ENCODE measurements around the gene SUPT5H.

The SUPT5H gene

GRCh38 chr19:39413272-39413910 is 32.0 kb upstream of the SUPT5H start:
- TF ChIP-seq CTCF (IDR thresholded peaks at IDR 0.05; ENCODE audit: insufficient read depth, low read depth, low read length, missing control alignments): no peak
- peak overlapping the region; percentile 92 for H3K4me3 ChIP-seq (ENCODE audit: low read length)
- DNase-seq (ENCODE audit: low read depth): no peak

- DNase-seq (ENCODE audit: low read depth): no peak
- TF ChIP-seq CTCF (IDR thresholded peaks at IDR 0.05; ENCODE audit: insufficient read depth, low read depth, low read length, missing control alignments): no peak
- peak overlapping the region; percentile 92 for H3K4me3 ChIP-seq (ENCODE audit: low read length)
Measured at GRCh38 chr19:39413911-39414608, 31.3 kb upstream of the SUPT5H start.

DNA sequence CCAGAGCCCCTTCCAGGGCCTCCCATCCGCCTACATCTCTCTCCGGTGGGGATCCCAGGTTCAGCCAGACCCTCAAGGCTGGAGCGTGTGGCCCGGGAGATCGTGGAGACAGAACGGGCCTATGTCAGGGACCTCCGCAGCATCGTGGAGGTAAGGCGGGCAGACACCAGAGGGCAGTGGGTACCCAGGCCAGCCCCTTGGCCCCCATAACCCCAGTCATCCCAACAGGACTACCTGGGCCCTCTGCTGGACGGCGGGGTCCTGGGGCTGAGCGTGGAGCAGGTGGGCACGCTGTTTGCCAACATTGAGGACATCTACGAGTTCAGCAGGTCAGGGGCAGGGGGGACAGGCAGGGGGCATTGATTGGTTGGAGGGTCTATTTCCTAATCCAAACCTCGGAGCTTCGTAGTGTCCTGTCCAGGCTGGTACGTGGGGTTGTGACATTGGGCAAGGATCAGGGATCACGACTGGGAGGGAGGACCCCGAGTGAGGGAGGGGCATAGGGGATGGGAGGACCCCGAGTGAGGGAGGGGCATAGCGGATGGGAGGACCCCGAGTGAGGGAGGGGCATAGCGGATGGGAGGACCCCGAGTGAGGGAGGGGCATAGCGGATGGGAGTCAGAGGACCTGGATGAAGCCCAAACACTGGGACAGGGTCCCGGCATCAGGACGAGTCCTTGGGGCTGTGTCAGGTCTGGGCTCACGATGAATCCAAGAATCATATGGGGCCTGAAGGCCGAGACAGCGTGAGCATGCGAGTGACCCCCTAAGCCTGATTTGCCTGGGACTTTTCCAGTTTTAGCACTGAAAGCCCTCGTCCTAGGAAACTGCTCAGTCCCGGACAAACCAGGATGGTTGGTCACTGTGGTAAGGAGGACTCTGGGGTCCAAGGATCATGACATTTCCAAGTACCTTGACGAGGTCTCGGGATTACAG is 30.0 kb upstream of the SUPT5H start:
- DNase-seq (ENCODE audit: low read depth): no peak
- no peak overlapping the region for H3K4me3 ChIP-seq (ENCODE audit: low read length)
- TF ChIP-seq CTCF (IDR thresholded peaks at IDR 0.05; ENCODE audit: insufficient read depth, low read depth, low read length, missing control alignments): no peak

DNA sequence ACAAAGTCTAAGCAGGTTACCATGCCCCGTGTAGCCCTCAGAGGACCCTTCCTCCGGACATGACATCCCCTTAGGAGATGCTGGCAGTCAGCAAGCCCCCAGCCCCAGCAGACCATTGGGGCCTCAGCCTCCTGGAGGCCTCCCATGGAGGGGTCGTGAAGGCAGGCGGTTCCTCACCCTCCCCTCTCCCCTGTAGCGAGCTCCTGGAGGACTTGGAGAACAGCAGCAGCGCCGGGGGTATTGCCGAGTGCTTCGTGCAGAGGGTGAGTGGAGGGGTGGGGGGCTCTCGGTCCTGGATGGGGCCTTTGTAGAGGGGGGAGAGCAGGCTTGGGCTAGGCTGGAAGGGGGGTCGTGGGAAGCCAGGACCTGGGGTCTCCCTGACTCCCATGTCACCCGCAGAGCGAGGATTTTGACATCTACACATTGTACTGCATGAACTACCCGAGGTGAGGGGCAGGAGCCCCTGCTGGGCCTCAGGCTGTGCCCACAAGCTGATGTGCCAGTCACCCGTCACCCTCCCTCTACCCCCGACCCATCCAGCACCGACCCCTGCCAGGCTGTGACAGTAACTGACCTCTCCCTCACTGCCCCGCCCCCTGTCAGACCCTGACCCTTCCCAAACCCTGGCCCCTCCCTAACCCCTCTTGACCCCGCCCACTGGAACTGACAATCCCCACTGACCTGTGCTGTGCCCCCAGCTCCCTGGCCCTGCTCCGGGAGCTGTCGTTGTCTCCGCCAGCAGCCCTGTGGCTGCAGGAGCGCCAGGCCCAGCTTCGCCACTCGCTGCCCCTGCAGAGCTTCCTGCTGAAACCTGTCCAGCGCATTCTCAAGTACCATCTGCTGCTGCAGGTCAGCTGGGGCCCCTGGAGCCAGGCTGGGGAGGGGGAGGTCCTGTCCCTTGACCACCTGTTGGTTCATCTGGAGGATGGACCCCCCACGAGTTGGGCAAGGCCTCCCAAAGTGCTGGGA is 28.9 kb upstream of the SUPT5H start:
- no peak for TF ChIP-seq CTCF (IDR thresholded peaks at IDR 0.05; ENCODE audit: insufficient read depth, low read depth, low read length, missing control alignments)
- DNase-seq (ENCODE audit: low read depth): no peak
- no peak overlapping the region for H3K4me3 ChIP-seq (ENCODE audit: low read length)

DNA sequence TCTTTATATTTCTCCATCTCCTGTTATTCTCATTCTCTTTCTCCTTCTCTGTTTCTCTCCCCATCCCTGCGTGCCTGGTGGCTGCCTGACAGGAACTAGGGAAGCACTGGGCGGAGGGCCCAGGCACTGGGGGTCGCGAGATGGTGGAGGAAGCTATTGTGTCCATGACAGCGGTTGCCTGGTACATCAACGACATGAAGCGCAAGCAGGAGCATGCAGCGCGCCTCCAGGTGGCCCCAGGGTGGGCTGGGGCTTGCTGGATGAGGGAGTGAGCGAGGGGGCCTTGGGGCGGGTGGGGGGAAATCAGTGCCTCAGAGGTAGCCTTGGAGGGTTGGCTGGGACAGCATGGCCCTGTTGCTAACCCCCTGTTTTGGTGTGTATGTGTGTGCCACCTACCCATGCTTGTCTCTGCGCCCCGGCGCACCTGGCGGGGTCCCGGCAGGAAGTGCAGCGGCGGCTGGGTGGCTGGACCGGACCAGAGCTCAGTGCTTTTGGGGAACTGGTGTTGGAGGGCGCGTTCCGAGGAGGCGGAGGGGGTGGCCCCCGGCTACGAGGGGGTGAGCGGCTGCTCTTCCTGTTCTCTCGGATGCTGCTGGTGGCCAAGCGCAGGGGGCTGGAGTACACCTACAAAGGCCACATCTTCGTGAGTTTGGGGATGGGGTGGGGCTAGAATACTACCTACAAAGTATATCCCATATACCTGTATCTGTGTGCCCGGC is 27.8 kb upstream of the SUPT5H start:
- no peak overlapping the region for H3K4me3 ChIP-seq (ENCODE audit: low read length)
- DNase-seq (ENCODE audit: low read depth): no peak
- TF ChIP-seq CTCF (IDR thresholded peaks at IDR 0.05; ENCODE audit: insufficient read depth, low read depth, low read length, missing control alignments): no peak
